IMR-90 (cell line): ENCODE measurements around the gene SERPINB1. TPM values are rescaled to one million over a fixed set of nuclear protein-coding genes. Genes with fewer than 3 reads are reported as not detected.

Experiments
- ATAC-seq: fragments of 200-7000 bp; cut with Tn5 transposase; 2 replicates; pipeline ENCODE4 v1.9.1; 2020; ENCODE audit warnings: low read depth, mild to moderate bottlenecking, moderate library complexity
- BruUV-seq: library from RNA; stranded (reverse); fragments of 400-500 nt; replicated peaks from 2 replicates; lab custom pipeline; 2021; lab: Mats Ljungman, UMichigan
- CTCF ChIA-PET: fragments of 300-600 bp; formaldehyde crosslinking; extraction: SDS; loops from one replicate; lab custom pipeline; 2021; ENCODE audit warnings: antibody characterized with exemption; lab: Yijun Ruan, JAX
- POLR2A ChIA-PET: fragments of 300-600 bp; sonication (Branson Sonifier 250); formaldehyde crosslinking; loops from one replicate; lab custom pipeline; 2022; ENCODE audit warnings: antibody characterized with exemption; ENCODE audit not compliant: unreplicated experiment; lab: Charles Lee
- DNase-seq: peaks from one replicate; pipeline ENCODE4 v3.0.0; 2013
- H2AFZ ChIP-seq: replicated peaks from 2 replicates; pipeline ENCODE3; 2013; ENCODE audit warnings: low read length, mild to moderate bottlenecking; ENCODE audit not compliant: poor library complexity
- H2AK5ac ChIP-seq: 2 replicates; pipeline ENCODE4 v1.6.1; 2013; ENCODE audit warnings: low read depth, low read length, inconsistent platforms
- H2AK9ac ChIP-seq: replicated peaks from 2 replicates; pipeline ENCODE3; 2013; ENCODE audit warnings: mild to moderate bottlenecking, low read depth, low read length, moderate library complexity; ENCODE audit not compliant: poor library complexity
- H2BK120ac ChIP-seq: 2 replicates; pipeline ENCODE4 v1.6.1; 2013; ENCODE audit warnings: low read depth, low read length, inconsistent platforms
- H2BK15ac ChIP-seq: 3 replicates; pipeline ENCODE4 v1.6.1; 2013; ENCODE audit warnings: low read depth, low read length, inconsistent platforms
- H2BK20ac ChIP-seq: 2 replicates; pipeline ENCODE4 v1.6.1; 2013; ENCODE audit warnings: low read depth, mild to moderate bottlenecking, inconsistent platforms, low read length, moderate library complexity
- H2BK5ac ChIP-seq: 2 replicates; pipeline ENCODE4 v1.6.1; 2013; ENCODE audit warnings: mild to moderate bottlenecking, low read depth, low read length, inconsistent platforms; ENCODE audit not compliant: poor library complexity, severe bottlenecking
- H3K14ac ChIP-seq: replicated peaks from 2 replicates; pipeline ENCODE4 v1.6.1; 2013; ENCODE audit warnings: low read depth, low read length, inconsistent platforms
- H3K18ac ChIP-seq: 2 replicates; pipeline ENCODE4 v1.6.1; 2013; ENCODE audit warnings: low read depth, low read length, control low read depth
- H3K23ac ChIP-seq: 2 replicates; pipeline ENCODE4 v1.6.1; 2013; ENCODE audit warnings: low read depth, low read length, inconsistent platforms
- H3K27ac ChIP-seq: 2 replicates; pipeline ENCODE4 v1.5.1; 2013; ENCODE audit warnings: mild to moderate bottlenecking, control low read depth, low read length; ENCODE audit not compliant: insufficient read depth
- H3K27me3 ChIP-seq: 2 replicates; pipeline ENCODE4 v1.6.1; 2013; ENCODE audit warnings: low read length; ENCODE audit not compliant: control insufficient read depth, insufficient read depth
- H3K36me3 ChIP-seq: 2 replicates; pipeline ENCODE4 v1.6.1; 2013; ENCODE audit warnings: low read length, mixed read lengths; ENCODE audit not compliant: control insufficient read depth, insufficient read depth
- H3K4ac ChIP-seq: 2 replicates; pipeline ENCODE4 v1.6.1; 2013; ENCODE audit warnings: low read depth, low read length, inconsistent platforms
- H3K4me1 ChIP-seq: 2 replicates; pipeline ENCODE4 v1.6.1; 2013; ENCODE audit warnings: low read length, mixed read lengths; ENCODE audit not compliant: control insufficient read depth, insufficient read depth
- H3K4me2 ChIP-seq: 2 replicates; pipeline ENCODE4 v1.6.1; 2013; ENCODE audit warnings: low read depth, mild to moderate bottlenecking, control low read depth, low read length, moderate library complexity
- H3K4me3 ChIP-seq: 2 replicates; pipeline ENCODE4 v1.5.1; 2013; ENCODE audit warnings: low read depth, mild to moderate bottlenecking, control low read depth, low read length, moderate library complexity; ENCODE audit not compliant: insufficient read depth
- H3K56ac ChIP-seq: 2 replicates; pipeline ENCODE4 v1.6.1; 2013; ENCODE audit warnings: low read length, inconsistent platforms; ENCODE audit not compliant: insufficient read depth; ENCODE audit errors: extremely low read depth
- H3K79me1 ChIP-seq, 2 experiments: 2 replicates each; pipeline ENCODE4 v1.6.1; 2013; ENCODE audit warnings: low read length in 2 of 2, inconsistent platforms in 1 of 2, low read depth in 1 of 2
- H3K9ac ChIP-seq: 2 replicates; pipeline ENCODE4 v1.6.1; 2013; ENCODE audit warnings: low read depth, low read length, control low read depth
- H3K9me1 ChIP-seq: 2 replicates; pipeline ENCODE4 v1.6.1; 2013; ENCODE audit warnings: low read length, inconsistent platforms; ENCODE audit not compliant: insufficient read depth
- H3K9me3 ChIP-seq: 2 replicates; pipeline ENCODE4 v1.6.1; 2013; ENCODE audit warnings: low read length; ENCODE audit not compliant: control insufficient read depth, insufficient read depth
- H4K20me1 ChIP-seq: 2 replicates; pipeline ENCODE4 v1.6.1; 2013; ENCODE audit warnings: low read length, inconsistent platforms; ENCODE audit not compliant: insufficient read depth
- H4K5ac ChIP-seq: 2 replicates; pipeline ENCODE4 v1.6.1; 2013; ENCODE audit warnings: mild to moderate bottlenecking, low read depth, low read length, control low read depth
- H4K8ac ChIP-seq, 2 experiments: 2 replicates each; pipeline ENCODE4 v1.6.1; 2013; ENCODE audit warnings: low read depth in 2 of 2, low read length in 2 of 2, control low read depth in 1 of 2, inconsistent platforms in 1 of 2
- H4K91ac ChIP-seq: 2 replicates; pipeline ENCODE4 v1.6.1; 2013; ENCODE audit warnings: low read depth, low read length, inconsistent platforms; ENCODE audit not compliant: insufficient read depth
- MAZ ChIP-seq: IDR thresholded peaks from 2 replicates; pipeline ENCODE4 v1.6.1; 2012; ENCODE audit warnings: low read depth, mild to moderate bottlenecking, low read length, improper control_type of control experiment, moderate library complexity, borderline replicate concordance
- WGBS, 2 experiments: methylation state at CpG; one replicate each; pipeline versions ENCODE4 v1.1.5 to v1.1.7; 2013; ENCODE audit warnings: missing lambda C conversion rate in 2 of 2; ENCODE audit not compliant: insufficient read length in 1 of 2; ENCODE audit errors: extremely low coverage in 2 of 2; 5-methylcytosine and 5-hydroxymethylcytosine counted together
- dilution Hi-C: fragments of 300-500 bp; cut with HindIII; formaldehyde crosslinking; loops from one replicate; pipeline ENCODE4 v1.14.3; 2018; ENCODE audit warnings: low sequenced_read_pairs; ENCODE audit not compliant: unreplicated experiment
- in situ Hi-C: fragments of 300-500 bp; cut with MboI; formaldehyde crosslinking; loops from 3 replicates; pipeline ENCODE4 v1.14.3; 2019; ENCODE audit warnings: low sequenced_read_pairs, inconsistent platforms, mixed read lengths
- intact Hi-C: fragments of 100-400 bp; cut with micrococcal nuclease; formaldehyde crosslinking; loops from 2 replicates; pipeline ENCODE4 v1.10.0; 2022
- polyA plus RNA-seq, 3 experiments: library from polyadenylated mRNA; depleted of rRNA; stranded (reverse); fragments of >200 nt; gene quantifications; 2 replicates each; pipeline ENCODE4 v1.2.3, GENCODE V29; 2012; ENCODE audit warnings: low replicate concordance in 1 of 3
- total RNA-seq: library from RNA; depleted of rRNA; stranded (reverse); fragments of >200 nt; gene quantifications from 2 replicates; pipeline ENCODE4 v1.2.3, GENCODE V29; 2012

SERPINB1 gene
- total and polyA plus RNA-seq, 2 of the 4 experiments (the other 2 are of a cell fraction) = 6.1 to 9.1 TPM

GRCh38 chr6:2820415-2820814 is 21.2 kb downstream of the SERPINB1 start:
- H3K4ac ChIP-seq = no peak overlapping the region
- no peak for ATAC-seq
- H3K9me3 ChIP-seq = no peaks in the 10 kb centered on the region
- H3K4me3 ChIP-seq = no peak overlapping the region
- ChIA-PET CTCF (interaction anchor here (1.1 kb wide), 1 partner anchor 29 kb away, joined by 4 read pairs; no protein-coding TSS in a partner anchor), POLR2A (no interaction called here)
- H3K14ac ChIP-seq = no peak overlapping the region
- H2AK5ac ChIP-seq = no peak overlapping the region
- peaks cover 5 to 13% of the 10 kb centered on the region in 2 experiments; a peak in 3 of 4 replicates for H3K79me1 ChIP-seq
- no peak overlapping the region for H2BK15ac ChIP-seq
- no peak overlapping the region for H2BK20ac ChIP-seq
- H3K36me3 ChIP-seq = no peaks in the 10 kb centered on the region
- H2BK5ac ChIP-seq = no peak overlapping the region
- no peak overlapping the region for H2BK120ac ChIP-seq
- no peaks in the 10 kb centered on the region for H3K27me3 ChIP-seq
- H4K20me1 ChIP-seq = no peaks in the 10 kb centered on the region
- no peak overlapping the region for H4K8ac ChIP-seq
- H2AK9ac ChIP-seq = no peak overlapping the region
- WGBS, 2 experiments = 40% methylated on average over 1 of the region's 2 CpGs; no CpG with 5 or more reads in 1 of the 2 experiments
- BruUV-seq = no TSS peak
- H3K9ac ChIP-seq = no peak overlapping the region
- intact Hi-C loops = no loop called here
- H3K4me2 ChIP-seq = no peak overlapping the region
- peaks cover 8% of the 10 kb centered on the region for H3K9me1 ChIP-seq
- in situ Hi-C loops = no loop called here
- no peak for TF ChIP-seq MAZ
- no peak overlapping the region for H3K27ac ChIP-seq
- no peak overlapping the region for H4K91ac ChIP-seq
- peak; percentile 49 for DNase-seq
- dilution Hi-C loops = no loop called here
- no peak overlapping the region for H3K18ac ChIP-seq
- no peak overlapping the region for H3K23ac ChIP-seq
- H3K4me1 ChIP-seq = peaks cover 8% of the 10 kb centered on the region
- H2AFZ ChIP-seq = no peak overlapping the region
- H3K56ac ChIP-seq = no peak overlapping the region
- H4K5ac ChIP-seq = no peak overlapping the region
